HepG2 (cell line): ENCODE results near the gene FMNL2. TPM values are rescaled to one million over a fixed set of nuclear protein-coding genes. Genes with fewer than 3 reads are reported as not detected.
A peak's percentile ranks its signal among the peaks of the same experiment; 100 is the strongest.

Experiments used
- AFF4 ChIP-seq: sonication (generic); formaldehyde crosslinking; IDR thresholded peaks from 2 replicates; pipeline ENCODE4 v1.4.0; 2020; ENCODE audit warnings: missing genetic modification reagents
- ARNT ChIP-seq: fragments of 450-650 bp; IDR thresholded peaks from 2 replicates; pipeline ENCODE4 v1.6.1; 2017
- ATF1 ChIP-seq: IDR thresholded peaks from 2 replicates; pipeline ENCODE4 v1.6.1; 2016; ENCODE audit warnings: mild to moderate bottlenecking, control low read depth
- KLF11 ChIP-seq: IDR thresholded peaks from 2 replicates; pipeline ENCODE4 v1.6.1; 2016; ENCODE audit warnings: missing compliant biosample characterization
- MEIS2 ChIP-seq: sonication (generic); formaldehyde crosslinking; IDR thresholded peaks from 2 replicates; pipeline ENCODE4 v1.9.0; 2021; ENCODE audit warnings: mild to moderate bottlenecking, missing genetic modification reagents
- MLXIP ChIP-seq: sonication (generic); formaldehyde crosslinking; IDR thresholded peaks from 2 replicates; pipeline ENCODE4 v1.9.0; 2021; ENCODE audit warnings: missing genetic modification reagents, borderline replicate concordance
- NFIC ChIP-seq: IDR thresholded peaks from 2 replicates; pipeline ENCODE4 v1.6.1; 2012; ENCODE audit warnings: mild to moderate bottlenecking, low read length, inconsistent platforms
- ZBTB39 ChIP-seq: sonication (generic); formaldehyde crosslinking; IDR thresholded peaks from 2 replicates; pipeline ENCODE4 v1.5.0; 2020; ENCODE audit warnings: missing genetic modification reagents
- ZNF34 ChIP-seq: sonication (generic); formaldehyde crosslinking; IDR thresholded peaks from 2 replicates; pipeline ENCODE4 v1.4.0; 2020; ENCODE audit warnings: mild to moderate bottlenecking, missing genetic modification reagents, borderline replicate concordance
- ZNF432 ChIP-seq: sonication (generic); formaldehyde crosslinking; IDR thresholded peaks from 2 replicates; pipeline ENCODE4 v1.5.0; 2020; ENCODE audit warnings: missing genetic modification reagents, mild to moderate bottlenecking, borderline replicate concordance
- ZNF556 ChIP-seq: sonication (generic); formaldehyde crosslinking; IDR thresholded peaks from 2 replicates; pipeline ENCODE4 v1.4.0; 2020; ENCODE audit warnings: mild to moderate bottlenecking, missing genetic modification reagents, borderline replicate concordance
- ZNF713 ChIP-seq: sonication (generic); formaldehyde crosslinking; IDR thresholded peaks from 2 replicates; pipeline ENCODE4 v1.4.0; 2020; ENCODE audit warnings: mild to moderate bottlenecking, missing genetic modification reagents
- ZNF768 ChIP-seq: sonication (generic); formaldehyde crosslinking; IDR thresholded peaks from 2 replicates; pipeline ENCODE4 v1.4.0; 2020; ENCODE audit warnings: missing genetic modification reagents
- ZNF83 ChIP-seq: sonication (generic); formaldehyde crosslinking; IDR thresholded peaks from 2 replicates; pipeline ENCODE4 v1.4.0; 2020; ENCODE audit warnings: missing genetic modification reagents, mild to moderate bottlenecking, borderline replicate concordance
- ZNF883 ChIP-seq: sonication (generic); formaldehyde crosslinking; IDR thresholded peaks from 2 replicates; pipeline ENCODE4 v1.5.1; 2020; ENCODE audit warnings: mild to moderate bottlenecking, missing genetic modification reagents; ENCODE audit errors: not compliant biosample characterization
- polyA plus RNA-seq, 8 experiments: library from polyadenylated mRNA; depleted of rRNA in 3 of 8; stranded (reverse) in 7 of 8; unstranded in 1 of 8; fragments of >200 nt; fragmentation: Illumina TruSeq in 4 of 8; extraction: Trizol in 4 of 8; gene quantifications; 2 replicates each; pipeline versions ENCODE4 v1.2.1 to v1.2.3, GENCODE V29; 2011 to 2016; ENCODE audit warnings: low read depth in 4 of 8, missing spikeins in 1 of 8, mixed read lengths in 1 of 8; ENCODE audit not compliant: insufficient read depth in 1 of 8
- total RNA-seq, 5 experiments: library from RNA; depleted of rRNA; stranded (reverse); fragments of >200 nt; fragmentation: Illumina TruSeq; extraction: Trizol; gene quantifications; 2 replicates each; pipeline ENCODE4 v1.2.3, GENCODE V29; 2016; ENCODE audit warnings: low read depth in 1 of 5
- TF ChIP-seq, protein P1 (sequence below): sonication (generic); formaldehyde crosslinking; IDR thresholded peaks from 2 replicates; pipeline ENCODE4 v1.4.0; 2020; ENCODE audit warnings: missing genetic modification reagents

FMNL2 gene
- total and polyA plus RNA-seq, 2 of the 13 experiments (the other 11 are each of a cell fraction or from before 2014, with no cell fraction given), result 66.5 to 67.7 TPM

DNA sequence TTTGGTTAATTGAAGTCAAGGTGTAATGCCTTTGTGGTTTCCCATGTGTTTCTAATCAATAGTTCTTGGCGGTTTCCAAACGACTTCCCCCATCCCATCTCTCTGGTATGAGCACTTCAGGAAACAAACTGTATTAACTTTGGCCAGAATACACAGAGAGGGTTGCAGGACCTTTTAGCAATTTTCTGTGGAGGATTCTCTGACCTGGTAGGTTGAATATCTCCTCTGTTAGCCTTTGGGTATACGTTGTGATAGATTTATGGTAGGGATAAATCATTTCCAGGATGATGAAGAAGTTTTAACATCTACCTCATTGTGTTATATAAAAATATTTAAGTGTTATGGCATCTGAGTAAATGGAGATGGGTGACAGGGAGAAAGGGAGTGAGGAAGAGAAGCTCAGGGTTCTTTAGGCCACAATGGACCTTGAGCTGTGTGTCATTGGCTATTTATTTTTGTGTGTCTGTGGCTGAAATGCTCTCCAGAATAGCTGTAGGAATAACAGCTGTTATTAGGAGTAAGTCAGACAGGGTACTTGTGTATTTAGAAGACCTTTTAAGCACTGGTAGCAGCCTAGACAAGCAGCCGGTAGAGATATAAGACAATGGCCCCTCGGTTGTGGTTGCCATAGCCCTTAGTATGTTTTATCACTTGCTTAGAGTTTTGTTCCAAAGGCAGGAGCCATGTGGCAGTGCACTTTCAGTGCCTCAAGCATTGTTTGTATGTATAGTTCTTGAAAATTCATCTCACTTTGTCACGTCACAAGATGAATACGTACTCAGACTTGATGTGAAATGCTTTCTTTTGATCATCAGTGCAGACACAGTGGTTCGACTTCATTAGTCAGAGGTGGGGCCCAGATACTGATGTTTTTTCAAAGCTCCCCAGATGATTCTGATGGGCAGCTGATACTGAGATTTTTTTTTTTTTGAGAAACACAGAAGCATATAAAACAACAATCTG lies 91.1 kb downstream of the FMNL2 start (continued):
- TF ChIP-seq, protein P1, sequence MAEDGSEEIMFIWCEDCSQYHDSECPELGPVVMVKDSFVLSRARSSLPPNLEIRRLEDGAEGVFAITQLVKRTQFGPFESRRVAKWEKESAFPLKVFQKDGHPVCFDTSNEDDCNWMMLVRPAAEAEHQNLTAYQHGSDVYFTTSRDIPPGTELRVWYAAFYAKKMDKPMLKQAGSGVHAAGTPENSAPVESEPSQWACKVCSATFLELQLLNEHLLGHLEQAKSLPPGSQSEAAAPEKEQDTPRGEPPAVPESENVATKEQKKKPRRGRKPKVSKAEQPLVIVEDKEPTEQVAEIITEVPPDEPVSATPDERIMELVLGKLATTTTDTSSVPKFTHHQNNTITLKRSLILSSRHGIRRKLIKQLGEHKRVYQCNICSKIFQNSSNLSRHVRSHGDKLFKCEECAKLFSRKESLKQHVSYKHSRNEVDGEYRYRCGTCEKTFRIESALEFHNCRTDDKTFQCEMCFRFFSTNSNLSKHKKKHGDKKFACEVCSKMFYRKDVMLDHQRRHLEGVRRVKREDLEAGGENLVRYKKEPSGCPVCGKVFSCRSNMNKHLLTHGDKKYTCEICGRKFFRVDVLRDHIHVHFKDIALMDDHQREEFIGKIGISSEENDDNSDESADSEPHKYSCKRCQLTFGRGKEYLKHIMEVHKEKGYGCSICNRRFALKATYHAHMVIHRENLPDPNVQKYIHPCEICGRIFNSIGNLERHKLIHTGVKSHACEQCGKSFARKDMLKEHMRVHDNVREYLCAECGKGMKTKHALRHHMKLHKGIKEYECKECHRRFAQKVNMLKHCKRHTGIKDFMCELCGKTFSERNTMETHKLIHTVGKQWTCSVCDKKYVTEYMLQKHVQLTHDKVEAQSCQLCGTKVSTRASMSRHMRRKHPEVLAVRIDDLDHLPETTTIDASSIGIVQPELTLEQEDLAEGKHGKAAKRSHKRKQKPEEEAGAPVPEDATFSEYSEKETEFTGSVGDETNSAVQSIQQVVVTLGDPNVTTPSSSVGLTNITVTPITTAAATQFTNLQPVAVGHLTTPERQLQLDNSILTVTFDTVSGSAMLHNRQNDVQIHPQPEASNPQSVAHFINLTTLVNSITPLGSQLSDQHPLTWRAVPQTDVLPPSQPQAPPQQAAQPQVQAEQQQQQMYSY (CRISPR knock-in tag), result no peak
- TF ChIP-seq ZNF768 (no peak), ZNF556 (CRISPR knock-in tag) (no peak), ARNT (no peak), ZNF34 (CRISPR knock-in tag) (no peak), ZNF83 (CRISPR knock-in tag) (no peak), AFF4 (CRISPR knock-in tag) (no peak), MEIS2 (CRISPR knock-in tag) (no peak), MLXIP (CRISPR knock-in tag) (no peak), ZBTB39 (CRISPR knock-in tag) (0 out of 2 replicates have a peak, but pooled peaks have one; percentile 50), ATF1 (CRISPR knock-in tag) (no peak), ZNF713 (no peak), KLF11 (CRISPR knock-in tag) (no peak), ZNF432 (CRISPR knock-in tag) (no peak), ZNF883 (no peak), NFIC (peak; percentile 81; the same call in 1 of the 2 replicates)
